B cell (primary cell): ENCODE results near the gene UGT1A6. TPM values are rescaled to one million over a fixed set of nuclear protein-coding genes. Genes with fewer than 3 reads are reported as not detected.

Source experiments
- ATAC-seq: fragments of 200-7000 bp; cut with Tn5 transposase; one replicate; pipeline ENCODE4 v1.10.0; 2021; ENCODE audit warnings: low read depth, mild to moderate bottlenecking, moderate number of reproducible peaks, moderate library complexity
- CTCF ChIA-PET: fragments of 350-600 bp; sonication (Branson Sonifier 250); formaldehyde crosslinking; loops from one replicate; lab custom pipeline; 2021; ENCODE audit warnings: antibody characterized with exemption, inconsistent platforms; lab: Charles Lee
- POLR2A ChIA-PET: fragments of 350-600 bp; sonication (Branson Sonifier 250); formaldehyde crosslinking; loops from one replicate; lab custom pipeline; 2021; ENCODE audit warnings: antibody characterized with exemption; lab: Charles Lee
- DNase-seq: peaks from one replicate; pipeline ENCODE4 v3.0.0; 2013
- H2AFZ ChIP-seq: 2 replicates; pipeline ENCODE4 v1.6.1; 2012; ENCODE audit warnings: mild to moderate bottlenecking, low read depth, low read length; ENCODE audit not compliant: insufficient read depth, poor library complexity, severe bottlenecking
- H3K27ac ChIP-seq, 2 donors: 1 replicate in 1 of 2; 2 replicates in 1 of 2; pipeline ENCODE4 v1.5.1; 2012 to 2013; ENCODE audit warnings: low read length in 2 of 2, mild to moderate bottlenecking in 2 of 2, moderate library complexity in 1 of 2
- H3K27me3 ChIP-seq, 4 experiments: fragments of 200-600 bp in 1 of 4; sonication (generic) in 1 of 4; replicated peaks in 1 of 4; 1 replicate in 2 of 4; 2 replicates in 2 of 4; pipeline versions ENCODE4 v1.6.1 to v1.7.0; 2013 to 2016; ENCODE audit warnings: low read length in 3 of 4, mild to moderate bottlenecking in 2 of 4, mixed read lengths in 1 of 4, moderate library complexity in 1 of 4; ENCODE audit not compliant: insufficient read depth in 4 of 4, control insufficient read depth in 3 of 4; ENCODE audit errors: control extremely low read depth in 1 of 4
- H3K36me3 ChIP-seq, 2 experiments: replicated peaks in 1 of 2; 1 replicate in 1 of 2; 2 replicates in 1 of 2; pipeline versions ENCODE4 v1.6.1 to v1.7.1; 2013; ENCODE audit warnings: low read length in 1 of 2; ENCODE audit not compliant: insufficient read depth in 2 of 2, control insufficient read depth in 1 of 2; ENCODE audit errors: control extremely low read depth in 1 of 2, extremely low read depth in 1 of 2
- H3K4me1 ChIP-seq, 2 donors: fragments of 200-600 bp in 1 of 2; sonication (generic) in 1 of 2; 1 replicate in 1 of 2; 2 replicates in 1 of 2; pipeline versions ENCODE4 v1.5.1 to v1.6.1; 2013 to 2017; ENCODE audit warnings: low read length in 2 of 2; ENCODE audit not compliant: control insufficient read depth in 2 of 2, insufficient read depth in 2 of 2
- H3K4me2 ChIP-seq: replicated peaks from 2 replicates; pipeline ENCODE3; 2012; ENCODE audit warnings: mild to moderate bottlenecking, low read depth, low read length; ENCODE audit not compliant: poor library complexity, severe bottlenecking
- H3K4me3 ChIP-seq, 5 experiments: fragments of 200-600 bp in 1 of 5; sonication (generic) in 1 of 5; 1 replicate in 3 of 5; 2 replicates in 2 of 5; pipeline versions ENCODE4 v1.5.1 to v1.7.0; 2011 to 2016; ENCODE audit warnings: low read length in 4 of 5, mild to moderate bottlenecking in 4 of 5, low read depth in 2 of 5, control low read depth in 1 of 5, moderate library complexity in 1 of 5; ENCODE audit not compliant: insufficient read depth in 1 of 5; ENCODE audit errors: control extremely low read depth in 1 of 5, extremely low read depth in 1 of 5
- H3K79me2 ChIP-seq: fragments of 200-600 bp; sonication (generic); one replicate; pipeline ENCODE4 v1.6.0; 2016; ENCODE audit warnings: low read length; ENCODE audit not compliant: control insufficient read depth, insufficient read depth
- H3K9ac ChIP-seq: fragments of 200-600 bp; sonication (generic); 2 replicates; pipeline ENCODE4 v1.6.1; 2017; ENCODE audit warnings: mild to moderate bottlenecking, low read length, moderate library complexity
- H3K9me3 ChIP-seq, 3 donors: one replicate each; pipeline versions ENCODE4 v1.6.1 to v1.7.1; 2013; ENCODE audit warnings: low read length in 2 of 3; ENCODE audit not compliant: control insufficient read depth in 2 of 3, insufficient read depth in 1 of 3; ENCODE audit errors: control extremely low read depth in 1 of 3
- H4K20me1 ChIP-seq: 2 replicates; pipeline ENCODE4 v1.6.0; 2012; ENCODE audit warnings: mild to moderate bottlenecking, low read length; ENCODE audit not compliant: insufficient read depth, control insufficient read depth, poor library complexity, severe bottlenecking
- H3K27ac Mint-ChIP-seq: one replicate; pipeline ENCODE4 v1.8.0; 2021; ENCODE audit warnings: mixed read lengths
- H3K27me3 Mint-ChIP-seq: one replicate; pipeline ENCODE4 v1.8.0; 2021; ENCODE audit warnings: mixed read lengths
- H3K4me1 Mint-ChIP-seq: one replicate; pipeline ENCODE4 v1.8.0; 2021; ENCODE audit warnings: mixed read lengths
- H3K4me3 Mint-ChIP-seq: one replicate; pipeline ENCODE4 v1.8.0; 2021; ENCODE audit warnings: mixed read lengths
- H3K9me3 Mint-ChIP-seq: one replicate; pipeline ENCODE4 v1.8.0; 2022; ENCODE audit warnings: mixed read lengths; ENCODE audit not compliant: insufficient read depth
- EZH2 ChIP-seq: IDR thresholded peaks from 2 replicates; pipeline ENCODE4 v1.6.1; 2012; ENCODE audit warnings: borderline replicate concordance, low read depth, mild to moderate bottlenecking, moderate library complexity, low read length; ENCODE audit not compliant: insufficient read depth, poor library complexity, severe bottlenecking
- WGBS: methylation state at CpG from one replicate; pipeline ENCODE4 v1.1.5; 2013; ENCODE audit warnings: missing lambda C conversion rate; ENCODE audit not compliant: insufficient coverage; 5-methylcytosine and 5-hydroxymethylcytosine counted together
- intact Hi-C: fragments of 100-400 bp; cut with micrococcal nuclease; formaldehyde crosslinking; loops from one replicate; pipeline ENCODE4 v1.10.0; 2022
- polyA plus RNA-seq: library from polyadenylated mRNA; depleted of rRNA; stranded (reverse); fragments of >200 nt; gene quantifications from 2 replicates; pipeline ENCODE4 v1.2.3, GENCODE V29; 2012
- total RNA-seq, 2 donors: library from RNA; stranded (reverse); fragments of 120-200 nt in 1 of 2; gene quantifications; 1 replicate in 1 of 2; 2 replicates in 1 of 2; pipeline versions ENCODE4 v1.2.3 to v1.2.4, GENCODE V29; 2013 to 2022
- TF ChIP-seq, protein P1 (sequence below): fragments of 200-600 bp; IDR thresholded peaks from one replicate; pipeline ENCODE4 v1.8.0; 2022; ENCODE audit warnings: antibody characterized with exemption, mild to moderate bottlenecking

Gene UGT1A6
- total and polyA plus RNA-seq, 2 donors (not counting 1 experiment from before 2014, with no cell fraction given): not detected

DNA sequence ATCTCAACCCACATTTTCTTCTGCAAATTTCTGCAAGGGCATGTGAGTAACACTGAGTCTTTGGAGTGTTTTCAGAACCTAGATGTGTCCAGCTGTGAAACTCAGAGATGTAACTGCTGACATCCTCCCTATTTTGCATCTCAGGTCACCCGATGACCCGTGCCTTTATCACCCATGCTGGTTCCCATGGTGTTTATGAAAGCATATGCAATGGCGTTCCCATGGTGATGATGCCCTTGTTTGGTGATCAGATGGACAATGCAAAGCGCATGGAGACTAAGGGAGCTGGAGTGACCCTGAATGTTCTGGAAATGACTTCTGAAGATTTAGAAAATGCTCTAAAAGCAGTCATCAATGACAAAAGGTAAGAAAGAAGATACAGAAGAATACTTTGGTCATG, 75.4 kb downstream of the UGT1A6 start:
- Histone ChIP-seq H3K79me2 (no peaks in the 10 kb centered on the region), H3K4me1 (no peaks in the 10 kb centered on the region), H3K36me3 (no peaks in the 10 kb centered on the region), H3K27ac (no peak overlapping the region), H3K9ac (no peak overlapping the region), H4K20me1 (no peaks in the 10 kb centered on the region), H3K4me3 (no peak overlapping the region), H3K9me3 (no peaks in the 10 kb centered on the region), H2AFZ (no peak overlapping the region), H3K4me2 (no peak overlapping the region), H3K27me3 (peaks cover 0 to 4% (median 0%) of the 10 kb centered on the region in 4 experiments)
- DNase-seq (no peak), ATAC-seq (no peak)
- TF ChIP-seq, protein P1, sequence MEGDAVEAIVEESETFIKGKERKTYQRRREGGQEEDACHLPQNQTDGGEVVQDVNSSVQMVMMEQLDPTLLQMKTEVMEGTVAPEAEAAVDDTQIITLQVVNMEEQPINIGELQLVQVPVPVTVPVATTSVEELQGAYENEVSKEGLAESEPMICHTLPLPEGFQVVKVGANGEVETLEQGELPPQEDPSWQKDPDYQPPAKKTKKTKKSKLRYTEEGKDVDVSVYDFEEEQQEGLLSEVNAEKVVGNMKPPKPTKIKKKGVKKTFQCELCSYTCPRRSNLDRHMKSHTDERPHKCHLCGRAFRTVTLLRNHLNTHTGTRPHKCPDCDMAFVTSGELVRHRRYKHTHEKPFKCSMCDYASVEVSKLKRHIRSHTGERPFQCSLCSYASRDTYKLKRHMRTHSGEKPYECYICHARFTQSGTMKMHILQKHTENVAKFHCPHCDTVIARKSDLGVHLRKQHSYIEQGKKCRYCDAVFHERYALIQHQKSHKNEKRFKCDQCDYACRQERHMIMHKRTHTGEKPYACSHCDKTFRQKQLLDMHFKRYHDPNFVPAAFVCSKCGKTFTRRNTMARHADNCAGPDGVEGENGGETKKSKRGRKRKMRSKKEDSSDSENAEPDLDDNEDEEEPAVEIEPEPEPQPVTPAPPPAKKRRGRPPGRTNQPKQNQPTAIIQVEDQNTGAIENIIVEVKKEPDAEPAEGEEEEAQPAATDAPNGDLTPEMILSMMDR: no peak
- TF ChIP-seq EZH2: no peak
- intact Hi-C loops: no loop called here
- 79% methylated on average over 4 of the region's 4 CpGs for WGBS
- POLR2A ChIA-PET: no interaction called here
- Mint-ChIP-seq H3K9me3 (peaks cover 2% of the 10 kb centered on the region), H3K27me3 (peaks cover 44% of the 10 kb centered on the region), H3K27ac (no peak overlapping the region), H3K4me3 (no peak overlapping the region), H3K4me1 (no peaks in the 10 kb centered on the region)
- CTCF ChIA-PET: interaction anchor here (0.8 kb wide), 1 partner anchor 692 kb away, joined by 3 read pairs; no protein-coding TSS in a partner anchor

DNA sequence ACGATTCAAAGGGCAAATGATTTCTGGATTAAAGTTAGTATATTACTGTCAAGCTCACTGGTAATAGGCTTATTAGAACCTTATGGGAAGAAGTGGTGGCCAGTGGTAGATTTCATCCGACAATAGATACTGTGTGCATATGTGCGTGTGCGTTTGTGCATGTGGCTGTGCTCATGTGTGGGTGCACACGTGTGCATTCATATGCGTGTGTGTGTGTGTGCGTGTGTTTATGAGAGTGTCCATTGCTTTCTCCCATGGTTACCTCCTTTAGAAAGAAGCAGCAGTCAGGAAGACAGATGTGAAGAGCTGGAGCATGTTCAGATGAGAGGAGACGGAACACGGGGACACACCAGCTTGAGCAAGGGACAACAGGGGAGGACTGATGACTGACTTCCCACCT, 76.6 kb downstream of the UGT1A6 start:
- H2AFZ ChIP-seq: no peak overlapping the region
- ATAC-seq (no peak), DNase-seq (no peak)
- peaks cover 0 to 3% (median 0%) of the 10 kb centered on the region in 4 experiments for H3K27me3 ChIP-seq
- WGBS: 93% methylated on average over 9 of the region's 9 CpGs
- no peak overlapping the region for H3K9ac ChIP-seq
- no peaks in the 10 kb centered on the region for H3K9me3 ChIP-seq
- Mint-ChIP-seq H3K27me3 (peaks cover 33% of the 10 kb centered on the region), H3K4me3 (no peak overlapping the region), H3K27ac (no peak overlapping the region), H3K4me1 (no peaks in the 10 kb centered on the region), H3K9me3 (peaks cover 2% of the 10 kb centered on the region)
- TF ChIP-seq EZH2: no peak
- TF ChIP-seq, protein P1: no peak
- H3K36me3 ChIP-seq: no peaks in the 10 kb centered on the region
- ChIA-PET CTCF (no interaction called here), POLR2A (no interaction called here)
- intact Hi-C loops: no loop called here
- no peak overlapping the region for H3K27ac ChIP-seq
- no peak overlapping the region for H3K4me2 ChIP-seq
- H3K4me1 ChIP-seq: no peaks in the 10 kb centered on the region
- H3K4me3 ChIP-seq: no peak overlapping the region
- no peaks in the 10 kb centered on the region for H4K20me1 ChIP-seq
- H3K79me2 ChIP-seq: no peaks in the 10 kb centered on the region
